ENCODE data around the gene QRICH1.

- TF ChIP-seq POLR2AphosphoS5 (IDR thresholded peaks at IDR 0.05; ENCODE audit: borderline replicate concordance, low read depth, low read length), result no peak
- TF ChIP-seq EZH2 (IDR thresholded peaks at IDR 0.05), result no peak
- no peak for TF ChIP-seq FOXP2 (optimal IDR thresholded peaks at IDR 0.05; ENCODE audit: control extremely low read depth, extremely low read length, insufficient read depth)
Observed at GRCh38 chr3:49012441-49013017, 81.3 kb downstream of the QRICH1 start.

All from SK-N-MC (cell line).